B cell (primary cell): ENCODE measurements around the gene FRMD4A. TPM values are rescaled to one million over a fixed set of nuclear protein-coding genes. Genes with fewer than 3 reads are reported as not detected.

Experiments
- ATAC-seq: fragments of 200-7000 bp; cut with Tn5 transposase; one replicate; pipeline ENCODE4 v1.10.0; 2021; ENCODE audit warnings: low read depth, mild to moderate bottlenecking, moderate number of reproducible peaks, moderate library complexity
- CTCF ChIA-PET: fragments of 350-600 bp; sonication (Branson Sonifier 250); formaldehyde crosslinking; loops from one replicate; lab custom pipeline; 2021; ENCODE audit warnings: antibody characterized with exemption, inconsistent platforms; lab: Charles Lee
- POLR2A ChIA-PET: fragments of 350-600 bp; sonication (Branson Sonifier 250); formaldehyde crosslinking; loops from one replicate; lab custom pipeline; 2021; ENCODE audit warnings: antibody characterized with exemption; lab: Charles Lee
- DNase-seq: peaks from one replicate; pipeline ENCODE4 v3.0.0; 2013
- H2AFZ ChIP-seq: 2 replicates; pipeline ENCODE4 v1.6.1; 2012; ENCODE audit warnings: mild to moderate bottlenecking, low read depth, low read length; ENCODE audit not compliant: insufficient read depth, poor library complexity, severe bottlenecking
- H3K27ac ChIP-seq, 2 donors: 1 replicate in 1 of 2; 2 replicates in 1 of 2; pipeline ENCODE4 v1.5.1; 2012 to 2013; ENCODE audit warnings: low read length in 2 of 2, mild to moderate bottlenecking in 2 of 2, moderate library complexity in 1 of 2
- H3K27me3 ChIP-seq, 4 experiments: fragments of 200-600 bp in 1 of 4; sonication (generic) in 1 of 4; replicated peaks in 1 of 4; 1 replicate in 2 of 4; 2 replicates in 2 of 4; pipeline versions ENCODE4 v1.6.1 to v1.7.0; 2013 to 2016; ENCODE audit warnings: low read length in 3 of 4, mild to moderate bottlenecking in 2 of 4, mixed read lengths in 1 of 4, moderate library complexity in 1 of 4; ENCODE audit not compliant: insufficient read depth in 4 of 4, control insufficient read depth in 3 of 4; ENCODE audit errors: control extremely low read depth in 1 of 4
- H3K36me3 ChIP-seq, 2 experiments: replicated peaks in 1 of 2; 1 replicate in 1 of 2; 2 replicates in 1 of 2; pipeline versions ENCODE4 v1.6.1 to v1.7.1; 2013; ENCODE audit warnings: low read length in 1 of 2; ENCODE audit not compliant: insufficient read depth in 2 of 2, control insufficient read depth in 1 of 2; ENCODE audit errors: control extremely low read depth in 1 of 2, extremely low read depth in 1 of 2
- H3K4me1 ChIP-seq, 2 donors: fragments of 200-600 bp in 1 of 2; sonication (generic) in 1 of 2; 1 replicate in 1 of 2; 2 replicates in 1 of 2; pipeline versions ENCODE4 v1.5.1 to v1.6.1; 2013 to 2017; ENCODE audit warnings: low read length in 2 of 2; ENCODE audit not compliant: control insufficient read depth in 2 of 2, insufficient read depth in 2 of 2
- H3K4me2 ChIP-seq: replicated peaks from 2 replicates; pipeline ENCODE3; 2012; ENCODE audit warnings: mild to moderate bottlenecking, low read depth, low read length; ENCODE audit not compliant: poor library complexity, severe bottlenecking
- H3K4me3 ChIP-seq, 5 experiments: fragments of 200-600 bp in 1 of 5; sonication (generic) in 1 of 5; 1 replicate in 3 of 5; 2 replicates in 2 of 5; pipeline versions ENCODE4 v1.5.1 to v1.7.0; 2011 to 2016; ENCODE audit warnings: low read length in 4 of 5, mild to moderate bottlenecking in 4 of 5, low read depth in 2 of 5, control low read depth in 1 of 5, moderate library complexity in 1 of 5; ENCODE audit not compliant: insufficient read depth in 1 of 5; ENCODE audit errors: control extremely low read depth in 1 of 5, extremely low read depth in 1 of 5
- H3K79me2 ChIP-seq: fragments of 200-600 bp; sonication (generic); one replicate; pipeline ENCODE4 v1.6.0; 2016; ENCODE audit warnings: low read length; ENCODE audit not compliant: control insufficient read depth, insufficient read depth
- H3K9ac ChIP-seq: fragments of 200-600 bp; sonication (generic); 2 replicates; pipeline ENCODE4 v1.6.1; 2017; ENCODE audit warnings: mild to moderate bottlenecking, low read length, moderate library complexity
- H3K9me3 ChIP-seq, 3 donors: one replicate each; pipeline versions ENCODE4 v1.6.1 to v1.7.1; 2013; ENCODE audit warnings: low read length in 2 of 3; ENCODE audit not compliant: control insufficient read depth in 2 of 3, insufficient read depth in 1 of 3; ENCODE audit errors: control extremely low read depth in 1 of 3
- H4K20me1 ChIP-seq: 2 replicates; pipeline ENCODE4 v1.6.0; 2012; ENCODE audit warnings: mild to moderate bottlenecking, low read length; ENCODE audit not compliant: insufficient read depth, control insufficient read depth, poor library complexity, severe bottlenecking
- H3K27ac Mint-ChIP-seq: one replicate; pipeline ENCODE4 v1.8.0; 2021; ENCODE audit warnings: mixed read lengths
- H3K27me3 Mint-ChIP-seq: one replicate; pipeline ENCODE4 v1.8.0; 2021; ENCODE audit warnings: mixed read lengths
- H3K4me1 Mint-ChIP-seq: one replicate; pipeline ENCODE4 v1.8.0; 2021; ENCODE audit warnings: mixed read lengths
- H3K4me3 Mint-ChIP-seq: one replicate; pipeline ENCODE4 v1.8.0; 2021; ENCODE audit warnings: mixed read lengths
- H3K9me3 Mint-ChIP-seq: one replicate; pipeline ENCODE4 v1.8.0; 2022; ENCODE audit warnings: mixed read lengths; ENCODE audit not compliant: insufficient read depth
- CTCF ChIP-seq: fragments of 200-600 bp; IDR thresholded peaks from one replicate; pipeline ENCODE4 v1.8.0; 2022; ENCODE audit warnings: antibody characterized with exemption, mild to moderate bottlenecking
- EZH2 ChIP-seq: IDR thresholded peaks from 2 replicates; pipeline ENCODE4 v1.6.1; 2012; ENCODE audit warnings: borderline replicate concordance, low read depth, mild to moderate bottlenecking, moderate library complexity, low read length; ENCODE audit not compliant: insufficient read depth, poor library complexity, severe bottlenecking
- WGBS: methylation state at CpG from one replicate; pipeline ENCODE4 v1.1.5; 2013; ENCODE audit warnings: missing lambda C conversion rate; ENCODE audit not compliant: insufficient coverage; 5-methylcytosine and 5-hydroxymethylcytosine counted together
- intact Hi-C: fragments of 100-400 bp; cut with micrococcal nuclease; formaldehyde crosslinking; loops from one replicate; pipeline ENCODE4 v1.10.0; 2022
- polyA plus RNA-seq: library from polyadenylated mRNA; depleted of rRNA; stranded (reverse); fragments of >200 nt; gene quantifications from 2 replicates; pipeline ENCODE4 v1.2.3, GENCODE V29; 2012
- total RNA-seq, 2 donors: library from RNA; stranded (reverse); fragments of 120-200 nt in 1 of 2; gene quantifications; 1 replicate in 1 of 2; 2 replicates in 1 of 2; pipeline versions ENCODE4 v1.2.3 to v1.2.4, GENCODE V29; 2013 to 2022

FRMD4A gene
- total and polyA plus RNA-seq, 2 donors (not counting 1 experiment from before 2014, with no cell fraction given) = 0.76 to 3.4 TPM

GRCh38 chr10:14358886-14359573 is 28.3 kb upstream of the FRMD4A start:
- H3K27me3 ChIP-seq = peaks cover 0 to 1% (median 0%) of the 10 kb centered on the region in 4 experiments
- H3K36me3 ChIP-seq = no peaks in the 10 kb centered on the region
- WGBS = 64% methylated on average over 4 of the region's 9 CpGs
- H2AFZ ChIP-seq = no peak overlapping the region
- no peaks in the 10 kb centered on the region for H3K9me3 ChIP-seq
- no peak overlapping the region for H3K4me3 ChIP-seq
- no peaks in the 10 kb centered on the region for H3K9me3 Mint-ChIP-seq
- CTCF ChIA-PET = no interaction called here
- H3K27ac Mint-ChIP-seq = no peak overlapping the region
- TF ChIP-seq EZH2 (no peak), CTCF (no peak)
- no peaks in the 10 kb centered on the region for H3K79me2 ChIP-seq
- no peaks in the 10 kb centered on the region for H3K4me1 Mint-ChIP-seq
- no peaks in the 10 kb centered on the region for H3K4me1 ChIP-seq
- intact Hi-C loops = no loop called here
- H4K20me1 ChIP-seq = no peaks in the 10 kb centered on the region
- H3K9ac ChIP-seq = no peak overlapping the region
- DNase-seq (no peak), ATAC-seq (no peak)
- H3K27ac ChIP-seq = no peak overlapping the region
- no peak overlapping the region for H3K4me3 Mint-ChIP-seq
- H3K4me2 ChIP-seq = no peak overlapping the region
- H3K27me3 Mint-ChIP-seq = peaks cover 32% of the 10 kb centered on the region
- POLR2A ChIA-PET = no interaction called here

GRCh38 chr10:14356921-14357320 is 26.2 kb upstream of the FRMD4A start:
- H3K27me3 ChIP-seq = no peaks in the 10 kb centered on the region
- no peak overlapping the region for H3K4me2 ChIP-seq
- H3K36me3 ChIP-seq = no peaks in the 10 kb centered on the region
- H3K4me1 ChIP-seq = no peaks in the 10 kb centered on the region
- H3K4me3 ChIP-seq = no peak overlapping the region
- 80% methylated on average over 1 of the region's 3 CpGs for WGBS
- Mint-ChIP-seq H3K4me1 (no peaks in the 10 kb centered on the region), H3K4me3 (no peak overlapping the region), H3K27ac (no peak overlapping the region), H3K9me3 (no peaks in the 10 kb centered on the region), H3K27me3 (peaks cover 25% of the 10 kb centered on the region)
- H3K27ac ChIP-seq = no peak overlapping the region
- CTCF ChIA-PET = no interaction called here
- H4K20me1 ChIP-seq = no peaks in the 10 kb centered on the region
- H3K9me3 ChIP-seq = no peaks in the 10 kb centered on the region
- H3K9ac ChIP-seq = no peak overlapping the region
- intact Hi-C loops = no loop called here
- H2AFZ ChIP-seq = no peak overlapping the region
- H3K79me2 ChIP-seq = no peaks in the 10 kb centered on the region
- POLR2A ChIA-PET = no interaction called here
- no peak for DNase-seq
- TF ChIP-seq EZH2 (no peak), CTCF (no peak)
- ATAC-seq = no peak
